Measurements from ENCODE around the gene WDR70. TPM values are rescaled to one million over a fixed set of nuclear protein-coding genes. Genes with fewer than 3 reads are reported as not detected.

Gene WDR70
- total RNA-seq, 2 experiments from 2014 or later = 24.5 to 34.6 TPM

DNA sequence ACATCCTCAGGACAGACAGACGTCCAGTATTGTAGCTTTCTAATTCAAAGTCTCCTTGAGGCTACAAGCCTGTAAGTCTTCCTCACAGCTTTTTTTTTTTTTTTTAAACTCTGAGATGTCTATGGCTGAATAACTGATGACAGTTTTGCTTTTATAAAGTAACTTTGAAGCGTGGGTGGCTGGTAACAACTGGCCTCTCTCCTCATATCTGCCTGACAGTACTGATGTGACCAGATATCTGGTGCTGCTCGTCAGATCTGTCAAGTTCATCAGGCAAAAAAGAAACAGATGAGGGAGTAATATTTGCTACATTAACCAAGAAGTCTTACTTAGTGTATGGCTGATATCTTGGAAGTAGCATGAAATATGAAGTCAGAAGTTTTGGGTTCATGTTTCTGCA, 388.1 kb downstream of the WDR70 start:
- Histone ChIP-seq H3K9me3 (ENCODE audit: control insufficient read depth in 1 of 2, insufficient read depth in 1 of 2, low read length in 2 of 2) (no peaks in the 10 kb centered on the region), H3K4me3 (ENCODE audit: low read length) (no peak overlapping the region), H3K27me3 (ENCODE audit: control insufficient read depth in 1 of 2, insufficient read depth in 2 of 2, low read length in 2 of 2) (no peaks in the 10 kb centered on the region), H3K36me3 (ENCODE audit: insufficient read depth, low read length) (no peaks in the 10 kb centered on the region), H3K4me1 (ENCODE audit: insufficient read depth, low read length) (no peaks in the 10 kb centered on the region), H3K27ac (ENCODE audit: low read depth in 1 of 2, low read length in 2 of 2) (no peak overlapping the region)
- H3K4me3 Mint-ChIP-seq = no peak overlapping the region
- DNase-seq (no peak), ATAC-seq (ENCODE audit: poor library complexity) (no peak)
- H3K27me3 Mint-ChIP-seq = peaks cover 11% of the 10 kb centered on the region
- peaks cover 2% of the 10 kb centered on the region for H3K9me3 Mint-ChIP-seq
- no peaks in the 10 kb centered on the region for H3K36me3 Mint-ChIP-seq (ENCODE audit: low read depth)
- CTCF ChIA-PET = interaction anchor here (1.0 kb wide), 1 partner anchor 9 kb away, joined by 4 read pairs; no protein-coding TSS in a partner anchor
- no peak overlapping the region for H3K27ac Mint-ChIP-seq
- TF ChIP-seq, protein P1, sequence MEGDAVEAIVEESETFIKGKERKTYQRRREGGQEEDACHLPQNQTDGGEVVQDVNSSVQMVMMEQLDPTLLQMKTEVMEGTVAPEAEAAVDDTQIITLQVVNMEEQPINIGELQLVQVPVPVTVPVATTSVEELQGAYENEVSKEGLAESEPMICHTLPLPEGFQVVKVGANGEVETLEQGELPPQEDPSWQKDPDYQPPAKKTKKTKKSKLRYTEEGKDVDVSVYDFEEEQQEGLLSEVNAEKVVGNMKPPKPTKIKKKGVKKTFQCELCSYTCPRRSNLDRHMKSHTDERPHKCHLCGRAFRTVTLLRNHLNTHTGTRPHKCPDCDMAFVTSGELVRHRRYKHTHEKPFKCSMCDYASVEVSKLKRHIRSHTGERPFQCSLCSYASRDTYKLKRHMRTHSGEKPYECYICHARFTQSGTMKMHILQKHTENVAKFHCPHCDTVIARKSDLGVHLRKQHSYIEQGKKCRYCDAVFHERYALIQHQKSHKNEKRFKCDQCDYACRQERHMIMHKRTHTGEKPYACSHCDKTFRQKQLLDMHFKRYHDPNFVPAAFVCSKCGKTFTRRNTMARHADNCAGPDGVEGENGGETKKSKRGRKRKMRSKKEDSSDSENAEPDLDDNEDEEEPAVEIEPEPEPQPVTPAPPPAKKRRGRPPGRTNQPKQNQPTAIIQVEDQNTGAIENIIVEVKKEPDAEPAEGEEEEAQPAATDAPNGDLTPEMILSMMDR (IDR thresholded peaks at IDR 0.05) = no peak
- intact Hi-C loops (cut with DNase I, micrococcal nuclease) = no loop called here
- POLR2A ChIA-PET = no interaction called here
- H3K4me1 Mint-ChIP-seq (ENCODE audit: low read depth) = no peaks in the 10 kb centered on the region

DNA sequence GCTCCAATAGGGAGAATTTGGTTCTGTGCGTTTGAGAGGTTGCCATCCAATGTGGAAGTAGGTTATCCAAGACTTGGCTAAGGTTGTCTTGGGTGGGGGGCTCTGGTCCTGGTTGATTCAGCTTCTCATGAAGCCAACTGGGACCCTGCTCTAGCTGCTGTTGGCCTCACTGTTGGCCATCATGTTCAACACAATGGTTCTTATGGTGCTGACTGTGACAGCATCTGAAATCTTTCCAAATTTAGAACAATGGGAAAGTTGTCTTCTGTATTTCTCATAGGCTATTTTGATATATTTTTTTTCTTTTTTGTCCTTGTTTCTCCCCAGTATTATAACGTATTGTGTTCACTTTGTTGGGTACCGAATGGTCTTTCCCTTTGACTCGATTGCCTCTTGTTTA, 388.8 kb downstream of the WDR70 start:
- Histone ChIP-seq H3K4me3 (ENCODE audit: low read length) (no peak overlapping the region), H3K4me1 (ENCODE audit: insufficient read depth, low read length) (no peaks in the 10 kb centered on the region), H3K27me3 (ENCODE audit: control insufficient read depth in 1 of 2, insufficient read depth in 2 of 2, low read length in 2 of 2) (no peaks in the 10 kb centered on the region), H3K36me3 (ENCODE audit: insufficient read depth, low read length) (no peaks in the 10 kb centered on the region), H3K9me3 (ENCODE audit: control insufficient read depth in 1 of 2, insufficient read depth in 1 of 2, low read length in 2 of 2) (no peaks in the 10 kb centered on the region), H3K27ac (ENCODE audit: low read depth in 1 of 2, low read length in 2 of 2) (no peak overlapping the region)
- no peaks in the 10 kb centered on the region for H3K4me1 Mint-ChIP-seq (ENCODE audit: low read depth)
- ATAC-seq (ENCODE audit: poor library complexity) (no peak), DNase-seq (no peak)
- CTCF ChIA-PET = no interaction called here
- peaks cover 2% of the 10 kb centered on the region for H3K9me3 Mint-ChIP-seq
- TF ChIP-seq, protein P1 (IDR thresholded peaks at IDR 0.05) = no peak
- POLR2A ChIA-PET = no interaction called here
- no peak overlapping the region for H3K27ac Mint-ChIP-seq
- H3K36me3 Mint-ChIP-seq (ENCODE audit: low read depth) = no peaks in the 10 kb centered on the region
- peaks cover 11% of the 10 kb centered on the region for H3K27me3 Mint-ChIP-seq
- intact Hi-C loops (cut with DNase I, micrococcal nuclease) = no loop called here
- no peak overlapping the region for H3K4me3 Mint-ChIP-seq

DNA sequence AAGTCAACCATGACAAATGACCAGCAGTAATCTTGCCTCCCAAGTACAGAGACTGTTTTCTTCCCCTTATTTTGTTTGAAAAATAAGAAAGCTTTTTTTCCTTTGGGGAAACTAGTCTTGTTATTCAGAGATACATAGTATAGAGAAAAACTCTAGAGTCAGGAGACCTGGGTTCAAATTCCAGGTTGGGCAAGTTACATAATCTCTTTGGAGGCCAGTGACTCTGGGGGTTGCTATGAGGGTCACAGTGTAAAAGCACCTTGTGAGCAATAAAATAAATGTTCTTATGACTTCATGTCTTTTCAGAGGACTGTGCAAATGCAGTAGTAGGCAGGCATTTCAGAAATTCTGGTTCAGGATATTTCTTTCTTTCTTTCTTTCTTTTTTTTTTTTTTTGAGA, 389.3 kb downstream of the WDR70 start:
- POLR2A ChIA-PET = no interaction called here
- Mint-ChIP-seq H3K27me3 (peaks cover 11% of the 10 kb centered on the region), H3K9me3 (peaks cover 2% of the 10 kb centered on the region), H3K4me1 (ENCODE audit: low read depth) (no peaks in the 10 kb centered on the region), H3K4me3 (no peak overlapping the region), H3K36me3 (ENCODE audit: low read depth) (no peaks in the 10 kb centered on the region), H3K27ac (no peak overlapping the region)
- CTCF ChIA-PET = no interaction called here
- no peak for DNase-seq
- intact Hi-C loops (cut with DNase I, micrococcal nuclease) = no loop called here
- H3K27me3 ChIP-seq (ENCODE audit: control insufficient read depth in 1 of 2, insufficient read depth in 2 of 2, low read length in 2 of 2) = no peaks in the 10 kb centered on the region
- TF ChIP-seq, protein P1 (IDR thresholded peaks at IDR 0.05) = no peak
- no peaks in the 10 kb centered on the region for H3K36me3 ChIP-seq (ENCODE audit: insufficient read depth, low read length)
- H3K9me3 ChIP-seq (ENCODE audit: control insufficient read depth in 1 of 2, insufficient read depth in 1 of 2, low read length in 2 of 2) = no peaks in the 10 kb centered on the region
- no peak for ATAC-seq (ENCODE audit: poor library complexity)
- no peaks in the 10 kb centered on the region for H3K4me1 ChIP-seq (ENCODE audit: insufficient read depth, low read length)
- H3K4me3 ChIP-seq (ENCODE audit: low read length) = no peak overlapping the region
- H3K27ac ChIP-seq (ENCODE audit: low read depth in 1 of 2, low read length in 2 of 2) = no peak overlapping the region
